Uterus (tissue), 2 donors: Measurements from ENCODE around the gene HMGB3.

Experiments
- CTCF ChIP-seq, 4 experiments: fragments of 200-600 bp in 2 of 4; fragments of 450-650 bp in 2 of 4; sonication (generic) in 2 of 4; IDR thresholded peaks; one replicate each; pipeline ENCODE4 v1.5.1; 2016 to 2019; ENCODE audit warnings: antibody characterized with exemption in 4 of 4, mild to moderate bottlenecking in 2 of 4, moderate library complexity in 1 of 4
- POLR2A ChIP-seq, 2 donors: fragments of 450-650 bp; IDR thresholded peaks; one replicate each; pipeline ENCODE4 v1.6.1; 2016; ENCODE audit warnings: antibody characterized with exemption in 2 of 2, mild to moderate bottlenecking in 1 of 2, moderate library complexity in 1 of 2

- TF ChIP-seq POLR2A (IDR thresholded peaks at IDR 0.05): no peak
- TF ChIP-seq CTCF (IDR thresholded peaks at IDR 0.05): no peak
Measured at GRCh38 chrX:151039351-151039750, 56.2 kb downstream of the HMGB3 start.
